Activated CD4-positive, alpha-beta T cell treated with anti-CD3 and anti-CD28 coated beads, Interleukin-2, amount 10 ng/mL, durations not matched to agents 7 days and 5 days (primary cell): ENCODE results near the gene NCBP3. TPM values are rescaled to one million over a fixed set of nuclear protein-coding genes. Genes with fewer than 3 reads are reported as not detected.
A peak's percentile ranks its signal among the peaks of the same experiment; 100 is the strongest.

ENCODE experiments used
- CTCF ChIA-PET: fragments of 350-600 bp; sonication (Branson Sonifier 250); formaldehyde crosslinking; loops from one replicate; lab custom pipeline; 2021; ENCODE audit warnings: antibody characterized with exemption; lab: Charles Lee
- POLR2A ChIA-PET: fragments of 350-600 bp; sonication (Branson Sonifier 250); formaldehyde crosslinking; loops from one replicate; lab custom pipeline; 2021; ENCODE audit warnings: antibody characterized with exemption; lab: Charles Lee
- DNase-seq: peaks from one replicate; pipeline ENCODE4 v3.0.0-alpha.2; 2020
- H3K27ac Mint-ChIP-seq: one replicate; pipeline ENCODE4 v1.8.0; 2021; ENCODE audit warnings: mild to moderate bottlenecking, moderate library complexity, mixed read lengths
- H3K27me3 Mint-ChIP-seq: one replicate; pipeline ENCODE4 v1.8.0; 2021; ENCODE audit warnings: mixed read lengths
- H3K36me3 Mint-ChIP-seq: one replicate; pipeline ENCODE4 v1.8.0; 2021; ENCODE audit warnings: low read depth, mixed read lengths
- H3K4me1 Mint-ChIP-seq: one replicate; pipeline ENCODE4 v1.8.0; 2021; ENCODE audit warnings: mixed read lengths
- H3K4me3 Mint-ChIP-seq: one replicate; pipeline ENCODE4 v1.8.0; 2021; ENCODE audit warnings: mild to moderate bottlenecking, moderate library complexity, mixed read lengths
- H3K9me3 Mint-ChIP-seq: one replicate; pipeline ENCODE4 v1.8.0; 2021; ENCODE audit warnings: mixed read lengths
- total RNA-seq, 2 experiments: library from RNA; stranded (reverse); gene quantifications; one replicate each; pipeline ENCODE4 v1.2.3, GENCODE V29; 2021

The NCBP3 gene
- total RNA-seq, 2 experiments from 2014 or later, result 43.6 to 43.7 TPM

GRCh38 chr17:3766779-3767178 lies 79.3 kb downstream of the NCBP3 start:
- DNase-seq, result peak; percentile 46
- Mint-ChIP-seq H3K27ac (no peak overlapping the region), H3K4me3 (no peak overlapping the region), H3K27me3 (peaks cover 3% of the 10 kb centered on the region), H3K4me1 (peaks cover 73% of the 10 kb centered on the region), H3K9me3 (peaks cover 4% of the 10 kb centered on the region), H3K36me3 (peaks cover 3% of the 10 kb centered on the region)
- ChIA-PET CTCF (interaction anchor here (0.7 kb wide), 1 partner anchor 10 kb away, joined by 3 read pairs; no protein-coding TSS in a partner anchor), POLR2A (no interaction called here)

- no peak for DNase-seq
- H3K36me3 Mint-ChIP-seq, result peaks cover 3% of the 10 kb centered on the region
- peaks cover 71% of the 10 kb centered on the region for H3K4me1 Mint-ChIP-seq
- peak overlapping the region; percentile 95 for H3K27ac Mint-ChIP-seq
- ChIA-PET CTCF (interaction anchor here (0.7 to 1.6 kb wide), 3 partner anchors 10 to 27 kb away, joined by 3 to 4 read pairs (median 3); no protein-coding TSS in a partner anchor), POLR2A (no interaction called here)
- H3K9me3 Mint-ChIP-seq, result peaks cover 6% of the 10 kb centered on the region
- peaks cover 3% of the 10 kb centered on the region for H3K27me3 Mint-ChIP-seq
- H3K4me3 Mint-ChIP-seq, result peak overlapping the region; percentile 58
Measured at GRCh38 chr17:3765981-3766380, 80.1 kb downstream of the NCBP3 start.

GRCh38 chr17:3763777-3764170 lies 82.3 kb downstream of the NCBP3 start:
- DNase-seq, result no peak
- Mint-ChIP-seq H3K27ac (peak overlapping the region; percentile 95), H3K9me3 (peaks cover 14% of the 10 kb centered on the region), H3K27me3 (peaks cover 5% of the 10 kb centered on the region), H3K36me3 (peaks cover 10% of the 10 kb centered on the region), H3K4me1 (peaks cover 55% of the 10 kb centered on the region), H3K4me3 (peak overlapping the region; percentile 31)
- CTCF ChIA-PET, result interaction anchor here (0.9 to 1.1 kb wide), 2 partner anchors 14 to 83 kb away, joined by 3 read pairs; no protein-coding TSS in a partner anchor
- POLR2A ChIA-PET, result no interaction called here

- ChIA-PET POLR2A (no interaction called here), CTCF (interaction anchor here (0.9 to 3.4 kb wide), 4 partner anchors 12 to 83 kb away, joined by 3 to 18 read pairs (median 4); partner anchors contain the start of gene NCBP3)
- peaks cover 2% of the 10 kb centered on the region for H3K27me3 Mint-ChIP-seq
- DNase-seq, result peak; percentile 41
- H3K36me3 Mint-ChIP-seq, result peaks cover 10% of the 10 kb centered on the region
- H3K27ac Mint-ChIP-seq, result peak overlapping the region; percentile 95
- H3K4me1 Mint-ChIP-seq, result peaks cover 48% of the 10 kb centered on the region
- H3K9me3 Mint-ChIP-seq, result peaks cover 14% of the 10 kb centered on the region
- H3K4me3 Mint-ChIP-seq, result peak overlapping the region; percentile 31
Measured at GRCh38 chr17:3762922-3763776, 82.9 kb downstream of the NCBP3 start.

GRCh38 chr17:3761918-3762380 lies 84.1 kb downstream of the NCBP3 start:
- POLR2A ChIA-PET, result no interaction called here
- Mint-ChIP-seq H3K9me3 (peaks cover 12% of the 10 kb centered on the region), H3K4me3 (no peak overlapping the region), H3K27me3 (peaks cover 2% of the 10 kb centered on the region), H3K4me1 (peaks cover 43% of the 10 kb centered on the region), H3K27ac (no peak overlapping the region), H3K36me3 (peaks cover 7% of the 10 kb centered on the region)
- no peak for DNase-seq
- CTCF ChIA-PET, result interaction anchor here (1.0 to 3.4 kb wide), 3 partner anchors 11 to 84 kb away, joined by 3 to 18 read pairs (median 5); partner anchors contain the start of gene NCBP3

GRCh38 chr17:3761036-3761917 lies 84.8 kb downstream of the NCBP3 start:
- Mint-ChIP-seq H3K4me3 (no peak overlapping the region), H3K4me1 (peaks cover 38% of the 10 kb centered on the region), H3K36me3 (peaks cover 7% of the 10 kb centered on the region), H3K27me3 (peaks cover 2% of the 10 kb centered on the region), H3K9me3 (peaks cover 10% of the 10 kb centered on the region), H3K27ac (peak overlapping the region; percentile 43)
- ChIA-PET CTCF (interaction anchor here (0.7 to 3.4 kb wide), 5 partner anchors 10 to 85 kb away, joined by 3 to 18 read pairs (median 5); partner anchors contain the start of gene NCBP3), POLR2A (no interaction called here)
- no peak for DNase-seq

GRCh38 chr17:3759597-3760216 lies 86.3 kb downstream of the NCBP3 start:
- peaks cover 27% of the 10 kb centered on the region for H3K4me1 Mint-ChIP-seq
- DNase-seq, result no peak
- H3K36me3 Mint-ChIP-seq, result peaks cover 7% of the 10 kb centered on the region
- H3K27ac Mint-ChIP-seq, result no peak overlapping the region
- ChIA-PET CTCF (interaction anchor here (3.4 kb wide), 1 partner anchor 9 kb away, joined by 18 read pairs; no protein-coding TSS in a partner anchor), POLR2A (no interaction called here)
- peaks cover 10% of the 10 kb centered on the region for H3K9me3 Mint-ChIP-seq
- peaks cover 2% of the 10 kb centered on the region for H3K27me3 Mint-ChIP-seq
- H3K4me3 Mint-ChIP-seq, result no peak overlapping the region

GRCh38 chr17:3755335-3756030 lies 90.6 kb downstream of the NCBP3 start:
- peaks cover 32% of the 10 kb centered on the region for H3K4me1 Mint-ChIP-seq
- ChIA-PET CTCF (interaction anchor here (1.0 to 2.5 kb wide), 3 partner anchors 10 to 18 kb away, joined by 3 to 7 read pairs (median 4); no protein-coding TSS in a partner anchor), POLR2A (no interaction called here)
- no peak overlapping the region for H3K4me3 Mint-ChIP-seq
- peaks cover 6% of the 10 kb centered on the region for H3K36me3 Mint-ChIP-seq
- peaks cover 7% of the 10 kb centered on the region for H3K9me3 Mint-ChIP-seq
- H3K27me3 Mint-ChIP-seq, result no peaks in the 10 kb centered on the region
- DNase-seq, result no peak
- H3K27ac Mint-ChIP-seq, result peak overlapping the region; percentile 79

GRCh38 chr17:3754458-3755334 lies 91.3 kb downstream of the NCBP3 start:
- Mint-ChIP-seq H3K27ac (no peak overlapping the region), H3K36me3 (peaks cover 1% of the 10 kb centered on the region), H3K9me3 (peaks cover 2% of the 10 kb centered on the region), H3K27me3 (no peaks in the 10 kb centered on the region), H3K4me1 (peaks cover 39% of the 10 kb centered on the region), H3K4me3 (no peak overlapping the region)
- peak; percentile 67 for DNase-seq
- POLR2A ChIA-PET, result no interaction called here
- CTCF ChIA-PET, result interaction anchor here (1.3 to 5.6 kb wide), 3 partner anchors 16 to 92 kb away, joined by 3 to 42 read pairs (median 6); partner anchors contain the start of gene NCBP3

GRCh38 chr17:3754066-3754457 lies 92.0 kb downstream of the NCBP3 start:
- H3K4me3 Mint-ChIP-seq, result no peak overlapping the region
- no peaks in the 10 kb centered on the region for H3K9me3 Mint-ChIP-seq
- H3K4me1 Mint-ChIP-seq, result peaks cover 41% of the 10 kb centered on the region
- no peaks in the 10 kb centered on the region for H3K36me3 Mint-ChIP-seq
- ChIA-PET CTCF (interaction anchor here (1.3 to 5.6 kb wide), 3 partner anchors 15 to 92 kb away, joined by 3 to 42 read pairs (median 6); partner anchors contain the start of gene NCBP3), POLR2A (no interaction called here)
- H3K27me3 Mint-ChIP-seq, result no peaks in the 10 kb centered on the region
- H3K27ac Mint-ChIP-seq, result peak overlapping the region; percentile 76
- no peak for DNase-seq
